GM12892 (cell line): Measurements from ENCODE around the gene PARD3.

Experiments used
- POLR2A ChIP-seq: IDR thresholded peaks from 2 replicates; pipeline ENCODE4 v1.6.1; 2011; ENCODE audit warnings: low read depth, low read length, control low read depth
- POLR2AphosphoS5 ChIP-seq: IDR thresholded peaks from 2 replicates; pipeline ENCODE4 v1.6.1; 2011; ENCODE audit warnings: low read depth, low read length, control low read depth
- TAF1 ChIP-seq: IDR thresholded peaks from 2 replicates; pipeline ENCODE4 v1.6.1; 2011; ENCODE audit warnings: low read depth, mild to moderate bottlenecking, control low read depth, low read length, borderline replicate concordance

- TF ChIP-seq POLR2A = no peak
- TF ChIP-seq POLR2AphosphoS5 = no peak
- TF ChIP-seq TAF1 = no peak
Measured at GRCh38 chr10:34205452-34205851, 609.6 kb downstream of the PARD3 start.
